GM23338 (cell line): ENCODE measurements around the gene CYB5R3. TPM values are rescaled to one million over a fixed set of nuclear protein-coding genes. Genes with fewer than 3 reads are reported as not detected.

Experiments used
- ATAC-seq: fragments of 200-7000 bp; cut with Tn5 transposase; 3 replicates; pipeline ENCODE4 v1.9.1; 2020
- DNase-seq: peaks from one replicate; pipeline ENCODE4 v3.0.0-alpha.2; 2015; ENCODE audit warnings: low spot score
- H2AFZ ChIP-seq: fragments of 200-600 bp; sonication (generic); 2 replicates; pipeline ENCODE4 v1.8.0; 2016; ENCODE audit warnings: antibody characterized with exemption, mild to moderate bottlenecking, moderate library complexity
- H3F3A ChIP-seq: fragments of 200-600 bp; sonication (generic); replicated peaks from 2 replicates; pipeline ENCODE4 v1.8.0; 2017; ENCODE audit warnings: antibody characterized with exemption, mixed run types, low read depth
- H3K27ac ChIP-seq: fragments of 200-600 bp; sonication (generic); 2 replicates; pipeline ENCODE4 v1.6.1; 2016; ENCODE audit warnings: low read depth
- H3K27me3 ChIP-seq: fragments of 200-600 bp; sonication (generic); 2 replicates; pipeline ENCODE4 v1.8.0; 2016; ENCODE audit warnings: mild to moderate bottlenecking, mixed run types, moderate library complexity; ENCODE audit not compliant: insufficient read depth
- H3K36me3 ChIP-seq: fragments of 200-600 bp; sonication (generic); 2 replicates; pipeline ENCODE4 v1.8.0; 2016; ENCODE audit warnings: mild to moderate bottlenecking; ENCODE audit not compliant: insufficient read depth
- H3K4me1 ChIP-seq: fragments of 200-600 bp; sonication (generic); 2 replicates; pipeline ENCODE4 v1.8.0; 2016; ENCODE audit warnings: mild to moderate bottlenecking, moderate library complexity; ENCODE audit not compliant: insufficient read depth
- H3K4me2 ChIP-seq: fragments of 200-600 bp; sonication (generic); 2 replicates; pipeline ENCODE4 v1.7.1; 2017; ENCODE audit warnings: mixed run types
- H3K4me3 ChIP-seq: fragments of 200-600 bp; sonication (generic); 2 replicates; pipeline ENCODE4 v1.6.1; 2016; ENCODE audit warnings: mixed run types
- H3K79me2 ChIP-seq: fragments of 200-600 bp; sonication (generic); replicated peaks from 2 replicates; pipeline ENCODE4 v1.8.0; 2017; ENCODE audit warnings: mild to moderate bottlenecking; ENCODE audit not compliant: insufficient read depth
- H3K9me2 ChIP-seq: fragments of 200-600 bp; sonication (generic); 2 replicates; pipeline ENCODE4 v1.8.0; 2017; ENCODE audit not compliant: insufficient read depth
- H4K20me1 ChIP-seq: fragments of 200-600 bp; sonication (generic); replicated peaks from 2 replicates; pipeline ENCODE4 v1.8.0; 2017; ENCODE audit warnings: mild to moderate bottlenecking; ENCODE audit not compliant: insufficient read depth
- H3K27ac Mint-ChIP-seq: 2 replicates; pipeline ENCODE4 v1.8.0; 2020; ENCODE audit warnings: inconsistent platforms, mild to moderate bottlenecking, moderate library complexity, mixed read lengths
- H3K27me3 Mint-ChIP-seq: 3 replicates; pipeline ENCODE4 v1.8.0; 2022; ENCODE audit warnings: low read depth, mild to moderate bottlenecking, moderate library complexity, mixed read lengths, inconsistent platforms; ENCODE audit not compliant: insufficient read depth, poor library complexity
- H3K36me3 Mint-ChIP-seq: 3 replicates; pipeline ENCODE4 v1.8.0; 2021; ENCODE audit warnings: low read depth, mild to moderate bottlenecking, inconsistent platforms, moderate library complexity, mixed read lengths
- H3K4me1 Mint-ChIP-seq: 3 replicates; pipeline ENCODE4 v1.8.0; 2020; ENCODE audit warnings: mild to moderate bottlenecking, inconsistent platforms, mixed read lengths
- H3K4me3 Mint-ChIP-seq: 3 replicates; pipeline ENCODE4 v1.8.0; 2021; ENCODE audit warnings: moderate library complexity, mild to moderate bottlenecking, inconsistent platforms, mixed read lengths
- H3K9me3 Mint-ChIP-seq: 3 replicates; pipeline ENCODE4 v1.8.0; 2020; ENCODE audit warnings: moderate library complexity, mild to moderate bottlenecking, inconsistent platforms, mixed read lengths
- CREB1 ChIP-seq: fragments of 250-450 bp; sonication (Bioruptor Pico); IDR thresholded peaks from 2 replicates; pipeline ENCODE4 v1.5.0; 2020; ENCODE audit warnings: low read depth, mild to moderate bottlenecking, moderate library complexity
- EZH2 ChIP-seq: fragments of 200-600 bp; sonication (generic); IDR thresholded peaks from one replicate; pipeline ENCODE4 v1.8.0; 2017; ENCODE audit warnings: antibody characterized with exemption, mild to moderate bottlenecking, low read depth; ENCODE audit not compliant: unreplicated experiment
- EZH2phosphoT487 ChIP-seq: fragments of 200-600 bp; sonication (generic); IDR thresholded peaks from one replicate; pipeline ENCODE4 v1.8.1; 2018; ENCODE audit warnings: antibody characterized with exemption; ENCODE audit not compliant: unreplicated experiment
- JUNB ChIP-seq: IDR thresholded peaks from one replicate; pipeline ENCODE4 v1.6.1; 2016; ENCODE audit warnings: antibody characterized with exemption; ENCODE audit not compliant: unreplicated experiment
- NANOG ChIP-seq: IDR thresholded peaks from 2 replicates; pipeline ENCODE4 v1.6.1; 2016; ENCODE audit warnings: antibody characterized with exemption, borderline replicate concordance
- POLR2AphosphoS5 ChIP-seq: IDR thresholded peaks from 2 replicates; pipeline ENCODE4 v1.6.1; 2016; ENCODE audit warnings: antibody characterized with exemption, low read depth
- STAT1 ChIP-seq: IDR thresholded peaks from one replicate; pipeline ENCODE4 v1.6.1; 2016; ENCODE audit warnings: antibody characterized with exemption; ENCODE audit not compliant: unreplicated experiment
- ZNF114 ChIP-seq: fragments of 250-450 bp; sonication (Bioruptor Pico); IDR thresholded peaks from 2 replicates; pipeline ENCODE4 v1.5.0; 2020; ENCODE audit warnings: mild to moderate bottlenecking, moderate library complexity
- ZNF331 ChIP-seq: fragments of 250-450 bp; sonication (Bioruptor Pico); IDR thresholded peaks from 2 replicates; pipeline ENCODE4 v1.5.0; 2020; ENCODE audit warnings: low read depth, mild to moderate bottlenecking, moderate library complexity
- ZNF462 ChIP-seq: fragments of 250-450 bp; sonication (Bioruptor Pico); IDR thresholded peaks from 2 replicates; pipeline ENCODE4 v1.5.0; 2020; ENCODE audit warnings: mild to moderate bottlenecking, moderate library complexity
- polyA plus RNA-seq: library from polyadenylated mRNA; unstranded; fragments of >200 nt; fragmentation: Nextera tagmentation; extraction: Ambion mirVana; gene quantifications from 2 replicates; pipeline ENCODE4 v1.2.1, GENCODE V29; 2016
- total RNA-seq: library from RNA; depleted of rRNA; stranded (reverse); fragments of >200 nt; shearing (Covaris generic); gene quantifications from 2 replicates; pipeline ENCODE4 v1.2.3, GENCODE V29; 2014
- TF ChIP-seq, protein P1 (sequence below), 2 experiments: fragments of 200-600 bp in 1 of 2; sonication (generic) in 1 of 2; conservative IDR thresholded peaks; 2 replicates each; pipeline versions ENCODE4 v1.5.1 to v1.6.1; 2016 to 2017; ENCODE audit warnings: antibody characterized with exemption in 2 of 2, low read depth in 2 of 2, mild to moderate bottlenecking in 2 of 2, moderate library complexity in 1 of 2
- TF ChIP-seq, protein P2 (sequence below): IDR thresholded peaks from 2 replicates; pipeline ENCODE4 v1.6.1; 2016; ENCODE audit warnings: antibody characterized with exemption

Gene CYB5R3
- total and polyA plus RNA-seq, 2 experiments from 2014 or later: 76.2 to 76.9 TPM

DNA sequence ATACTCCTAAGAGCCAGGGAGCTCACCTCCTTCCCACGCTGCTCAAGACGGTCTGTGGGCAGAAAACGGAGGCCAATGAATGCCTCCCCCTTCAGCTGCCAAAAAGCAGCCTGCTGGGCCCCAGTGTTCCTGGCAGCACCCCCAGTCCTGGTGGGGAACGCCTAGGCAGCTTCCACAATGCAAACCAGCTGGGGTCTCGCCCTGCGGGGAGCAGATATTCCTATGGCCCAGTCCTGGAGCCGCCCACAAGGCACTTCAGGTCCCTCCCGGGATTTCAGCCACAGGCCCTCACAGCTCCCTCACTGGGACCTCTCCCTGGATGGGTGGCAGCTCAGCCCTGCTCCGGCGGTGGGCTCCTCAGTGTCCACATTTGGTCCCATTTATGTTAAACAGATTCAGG is 42.2 kb upstream of the CYB5R3 start (continued):
- TF ChIP-seq EZH2phosphoT487 (no peak), CREB1 (no peak), NANOG (no peak)

GRCh38 chr22:42688241-42689211 is 39.3 kb upstream of the CYB5R3 start:
- Histone ChIP-seq H3K79me2 (no peaks in the 10 kb centered on the region), H3K4me2 (peak overlapping the region; percentile 55; the same call in 1 of the 2 replicates)
- TF ChIP-seq, protein P1, sequence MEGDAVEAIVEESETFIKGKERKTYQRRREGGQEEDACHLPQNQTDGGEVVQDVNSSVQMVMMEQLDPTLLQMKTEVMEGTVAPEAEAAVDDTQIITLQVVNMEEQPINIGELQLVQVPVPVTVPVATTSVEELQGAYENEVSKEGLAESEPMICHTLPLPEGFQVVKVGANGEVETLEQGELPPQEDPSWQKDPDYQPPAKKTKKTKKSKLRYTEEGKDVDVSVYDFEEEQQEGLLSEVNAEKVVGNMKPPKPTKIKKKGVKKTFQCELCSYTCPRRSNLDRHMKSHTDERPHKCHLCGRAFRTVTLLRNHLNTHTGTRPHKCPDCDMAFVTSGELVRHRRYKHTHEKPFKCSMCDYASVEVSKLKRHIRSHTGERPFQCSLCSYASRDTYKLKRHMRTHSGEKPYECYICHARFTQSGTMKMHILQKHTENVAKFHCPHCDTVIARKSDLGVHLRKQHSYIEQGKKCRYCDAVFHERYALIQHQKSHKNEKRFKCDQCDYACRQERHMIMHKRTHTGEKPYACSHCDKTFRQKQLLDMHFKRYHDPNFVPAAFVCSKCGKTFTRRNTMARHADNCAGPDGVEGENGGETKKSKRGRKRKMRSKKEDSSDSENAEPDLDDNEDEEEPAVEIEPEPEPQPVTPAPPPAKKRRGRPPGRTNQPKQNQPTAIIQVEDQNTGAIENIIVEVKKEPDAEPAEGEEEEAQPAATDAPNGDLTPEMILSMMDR (conservative IDR thresholded peaks at IDR 0.05; ENCODE audit: low read depth in 2 of 2): no peak
- TF ChIP-seq EZH2phosphoT487 (no peak), JUNB (no peak), ZNF331 (CRISPR knock-in tag) (no peak), ZNF462 (CRISPR knock-in tag) (no peak), NANOG (no peak), EZH2 (no peak), POLR2AphosphoS5 (no peak), ZNF114 (CRISPR knock-in tag) (no peak), CREB1 (no peak), STAT1 (no peak)
- TF ChIP-seq, protein P2, sequence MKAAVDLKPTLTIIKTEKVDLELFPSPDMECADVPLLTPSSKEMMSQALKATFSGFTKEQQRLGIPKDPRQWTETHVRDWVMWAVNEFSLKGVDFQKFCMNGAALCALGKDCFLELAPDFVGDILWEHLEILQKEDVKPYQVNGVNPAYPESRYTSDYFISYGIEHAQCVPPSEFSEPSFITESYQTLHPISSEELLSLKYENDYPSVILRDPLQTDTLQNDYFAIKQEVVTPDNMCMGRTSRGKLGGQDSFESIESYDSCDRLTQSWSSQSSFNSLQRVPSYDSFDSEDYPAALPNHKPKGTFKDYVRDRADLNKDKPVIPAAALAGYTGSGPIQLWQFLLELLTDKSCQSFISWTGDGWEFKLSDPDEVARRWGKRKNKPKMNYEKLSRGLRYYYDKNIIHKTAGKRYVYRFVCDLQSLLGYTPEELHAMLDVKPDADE: no peak

More at GRCh38 chr22:42688241-42689211, 39.3 kb upstream of the CYB5R3 start:
- peak; percentile 69 for ATAC-seq
- H4K20me1 ChIP-seq: no peaks in the 10 kb centered on the region
- H3K27me3 Mint-ChIP-seq: peaks cover 5% of the 10 kb centered on the region
- H3K27me3 ChIP-seq: no peaks in the 10 kb centered on the region
- DNase-seq: peak; percentile 70
- H3K9me3 Mint-ChIP-seq: no peaks in the 10 kb centered on the region
- H3K27ac ChIP-seq: 0 out of 2 replicates have a peak overlapping the region, but pooled peaks have one; percentile 32
- peaks cover 8% of the 10 kb centered on the region for H3K4me1 ChIP-seq
- peaks cover 17% of the 10 kb centered on the region for H3K4me1 Mint-ChIP-seq
- no peak overlapping the region for H3K4me3 ChIP-seq
- no peak overlapping the region for H3K4me3 Mint-ChIP-seq
- H3K36me3 Mint-ChIP-seq: no peaks in the 10 kb centered on the region
- H2AFZ ChIP-seq: no peak overlapping the region
- H3F3A ChIP-seq: no peaks in the 10 kb centered on the region
- no peaks in the 10 kb centered on the region for H3K9me2 ChIP-seq
- no peak overlapping the region for H3K27ac Mint-ChIP-seq
- H3K36me3 ChIP-seq: no peaks in the 10 kb centered on the region; the same call in 1 of the 2 replicates
